ENCODE results near the gene DAPK3. TPM values are rescaled to one million over a fixed set of nuclear protein-coding genes. Genes with fewer than 3 reads are reported as not detected.

The DAPK3 gene
- total RNA-seq, 1 experiment from 2014 or later = 121 TPM

GRCh38 chr19:3936506-3937442 is 34.1 kb downstream of the DAPK3 start:
- Histone ChIP-seq H4K5ac (ENCODE audit: insufficient read length, low read depth, low read length) (no peak overlapping the region), H4K8ac (replicated peaks; ENCODE audit: insufficient read length, low read depth, low read length) (no peak overlapping the region), H3K56ac (ENCODE audit: insufficient read length, low read depth, low read length) (no peak overlapping the region), H3K23me2 (ENCODE audit: insufficient read length, low read depth, low read length, poor library complexity, severe bottlenecking) (peaks cover 7% of the 10 kb centered on the region), H4K91ac (ENCODE audit: insufficient read length, low read depth, low read length) (no peak overlapping the region), H2BK120ac (ENCODE audit: low read depth, low read length, poor library complexity, severe bottlenecking) (no peak overlapping the region), H3K14ac (ENCODE audit: insufficient read depth, low read length) (no peak overlapping the region), H4K20me1 (ENCODE audit: control insufficient read depth, insufficient read depth, insufficient read length) (no peaks in the 10 kb centered on the region), H3K27me3 (ENCODE audit: insufficient read depth, low read length) (no peaks in the 10 kb centered on the region), H3K79me2 (ENCODE audit: insufficient read depth, low read length) (no peaks in the 10 kb centered on the region; the same call in 1 of the 2 replicates), H2AK5ac (ENCODE audit: insufficient read length, low read length) (no peak overlapping the region), H2BK5ac (ENCODE audit: insufficient read length, low read length) (no peak overlapping the region), H3K4me1 (ENCODE audit: insufficient read depth, low read length) (no peaks in the 10 kb centered on the region), H2AFZ (ENCODE audit: low read length) (no peak overlapping the region), H3K79me1 (ENCODE audit: insufficient read depth, low read depth, low read length, poor library complexity, severe bottlenecking) (no peaks in the 10 kb centered on the region), H3K27ac (ENCODE audit: insufficient read length, low read depth, low read length) (no peak overlapping the region), H2BK20ac (ENCODE audit: low read depth, low read length, poor library complexity, severe bottlenecking) (no peak overlapping the region), H3T11ph (ENCODE audit: low read length) (no peak overlapping the region), H2BK15ac (ENCODE audit: low read depth, low read length) (no peak overlapping the region), H3K9ac (ENCODE audit: extremely low read depth, insufficient read length, low read length) (no peak overlapping the region), H3K4ac (ENCODE audit: low read depth, low read length) (no peak overlapping the region), H3K18ac (ENCODE audit: insufficient read length, low read depth, low read length) (no peak overlapping the region), H3K23ac (ENCODE audit: insufficient read length, low read depth, low read length) (no peak overlapping the region), H2BK12ac (ENCODE audit: insufficient read length, low read depth, low read length) (no peak overlapping the region), H3K4me2 (ENCODE audit: insufficient read depth, insufficient read length, low read length) (no peak overlapping the region), H3K9me3 (ENCODE audit: control insufficient read depth, low read depth, low read length) (no peaks in the 10 kb centered on the region)
- Mint-ChIP-seq H3K27me3 (ENCODE audit: low read depth) (peaks cover under 1% of the 10 kb centered on the region; the same call in 1 of the 2 replicates), H3K27ac (no peak overlapping the region), H3K4me3 (no peak overlapping the region), H3K4me1 (peaks cover 0 to 3% of the 10 kb centered on the region in 2 experiments; a peak in 1 of 4 replicates), H3K36me3 (ENCODE audit: insufficient read depth in 1 of 3, low read depth in 3 of 3) (peaks cover 2 to 16% (median 6%) of the 10 kb centered on the region in 3 experiments; a peak in 6 of 7 replicates), H3K9me3 (no peaks in the 10 kb centered on the region)
- DNase-seq = no peak
- TF ChIP-seq, protein P1, sequence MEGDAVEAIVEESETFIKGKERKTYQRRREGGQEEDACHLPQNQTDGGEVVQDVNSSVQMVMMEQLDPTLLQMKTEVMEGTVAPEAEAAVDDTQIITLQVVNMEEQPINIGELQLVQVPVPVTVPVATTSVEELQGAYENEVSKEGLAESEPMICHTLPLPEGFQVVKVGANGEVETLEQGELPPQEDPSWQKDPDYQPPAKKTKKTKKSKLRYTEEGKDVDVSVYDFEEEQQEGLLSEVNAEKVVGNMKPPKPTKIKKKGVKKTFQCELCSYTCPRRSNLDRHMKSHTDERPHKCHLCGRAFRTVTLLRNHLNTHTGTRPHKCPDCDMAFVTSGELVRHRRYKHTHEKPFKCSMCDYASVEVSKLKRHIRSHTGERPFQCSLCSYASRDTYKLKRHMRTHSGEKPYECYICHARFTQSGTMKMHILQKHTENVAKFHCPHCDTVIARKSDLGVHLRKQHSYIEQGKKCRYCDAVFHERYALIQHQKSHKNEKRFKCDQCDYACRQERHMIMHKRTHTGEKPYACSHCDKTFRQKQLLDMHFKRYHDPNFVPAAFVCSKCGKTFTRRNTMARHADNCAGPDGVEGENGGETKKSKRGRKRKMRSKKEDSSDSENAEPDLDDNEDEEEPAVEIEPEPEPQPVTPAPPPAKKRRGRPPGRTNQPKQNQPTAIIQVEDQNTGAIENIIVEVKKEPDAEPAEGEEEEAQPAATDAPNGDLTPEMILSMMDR (conservative IDR thresholded peaks at IDR 0.05) = no peak
- no CpG with 5 or more reads among the region's 29 CpGs for WGBS (ENCODE audit: extremely low coverage, insufficient read length, low lambda C conversion rate)
